D341Med (cell line): Measurements from ENCODE around the gene ATXN7L1.
"Not testable (repeated sequence)": the region's sequence is repeated elsewhere in the genome, so short reads cannot be mapped to it uniquely, and the experiment has no call there.

ENCODE experiments used
- DNase-seq: peaks from one replicate; pipeline ENCODE4 v3.0.0; 2012; ENCODE audit warnings: low spot score

Gene ATXN7L1

GRCh38 chr7:105744258-105744657, 132.1 kb downstream of the ATXN7L1 start:
- no peak for DNase-seq

GRCh38 chr7:105743351-105744090, 132.9 kb downstream of the ATXN7L1 start:
- no peak for DNase-seq

GRCh38 chr7:105742787-105743186, 133.6 kb downstream of the ATXN7L1 start:
- no peak for DNase-seq

- no peak for DNase-seq
Measured at GRCh38 chr7:105741982-105742381, 134.4 kb downstream of the ATXN7L1 start.

- no peak for DNase-seq
Measured at GRCh38 chr7:105738133-105738532, 138.3 kb downstream of the ATXN7L1 start.

- DNase-seq: no peak
Measured at GRCh38 chr7:105734233-105734632, 142.2 kb downstream of the ATXN7L1 start.

GRCh38 chr7:105731042-105731441, 145.4 kb downstream of the ATXN7L1 start:
- no peak for DNase-seq

GRCh38 chr7:105728028-105728427, 148.4 kb downstream of the ATXN7L1 start:
- no peak for DNase-seq

GRCh38 chr7:105724688-105725087, 151.7 kb downstream of the ATXN7L1 start:
- no peak for DNase-seq

GRCh38 chr7:105723572-105723971, 152.8 kb downstream of the ATXN7L1 start:
- no peak for DNase-seq

- DNase-seq: no peak
Measured at GRCh38 chr7:105721571-105722104, 154.8 kb downstream of the ATXN7L1 start.

GRCh38 chr7:105719919-105720318, 156.5 kb downstream of the ATXN7L1 start:
- no peak for DNase-seq

- DNase-seq: no peak
Measured at GRCh38 chr7:105719395-105719794, 157.0 kb downstream of the ATXN7L1 start.

- DNase-seq: no peak
Measured at GRCh38 chr7:105718511-105718925, 157.9 kb downstream of the ATXN7L1 start.

- no peak for DNase-seq
Measured at GRCh38 chr7:105715528-105715927, 160.9 kb downstream of the ATXN7L1 start.

- DNase-seq: no peak
Measured at GRCh38 chr7:105713488-105714465, 162.6 kb downstream of the ATXN7L1 start.

- no peak for DNase-seq
Measured at GRCh38 chr7:105712877-105713276, 163.5 kb downstream of the ATXN7L1 start.

- no peak for DNase-seq
Measured at GRCh38 chr7:105711726-105712402, 164.5 kb downstream of the ATXN7L1 start.

GRCh38 chr7:105710720-105711119, 165.7 kb downstream of the ATXN7L1 start:
- DNase-seq: not testable (repeated sequence)

- DNase-seq: no peak
Measured at GRCh38 chr7:105708763-105709080, 167.7 kb downstream of the ATXN7L1 start.

- no peak for DNase-seq
Measured at GRCh38 chr7:105707967-105708762, 168.2 kb downstream of the ATXN7L1 start.
